A549 (cell line): ENCODE results near the gene CASQ1. TPM values are rescaled to one million over a fixed set of nuclear protein-coding genes. Genes with fewer than 3 reads are reported as not detected.
A peak's percentile ranks its signal among the peaks of the same experiment; 100 is the strongest.

Experiments
- ATAC-seq, 2 experiments: fragments of 200-7000 bp in 1 of 2; fragments of >200 bp in 1 of 2; cut with Nextera tagmentation in 1 of 2; cut with Tn5 transposase in 1 of 2; 3 replicates each; pipeline versions ENCODE4 v1.8.0 to v1.9.1; 2018 to 2020; ENCODE audit warnings: mild to moderate bottlenecking in 1 of 2, moderate library complexity in 1 of 2
- CTCF ChIA-PET: fragments of 300-600 bp; sonication (Branson Sonifier 250); formaldehyde crosslinking; extraction: SDS; loops from one replicate; lab custom pipeline; 2021; ENCODE audit warnings: antibody characterized with exemption, inconsistent platforms; lab: Yijun Ruan, JAX
- POLR2A ChIA-PET: fragments of 350-600 bp; formaldehyde crosslinking; extraction: SDS; loops from one replicate; lab custom pipeline; 2021; ENCODE audit warnings: antibody characterized with exemption, inconsistent platforms; lab: Yijun Ruan, JAX
- DNase-seq, 2 experiments: peaks; one replicate each; pipeline versions ENCODE4 v3.0.0 to v3.0.0-alpha.2; 2011 to 2016; ENCODE audit warnings: low read depth in 1 of 2, low spot score in 1 of 2
- FAIRE-seq: peaks from 2 replicates; lab custom pipeline; 2011; peaks lifted over from hg19 to GRCh38; lab: Jason Lieb, UNC
- H3K27ac ChIP-seq, 2 experiments: fragments of >200 bp; sonication (Bioruptor Twin); formaldehyde crosslinking; 3 replicates each; pipeline ENCODE4 v1.5.1; 2016 to 2017
- H3K4me1 ChIP-seq: fragments of >200 bp; sonication (Bioruptor Twin); formaldehyde crosslinking; 3 replicates; pipeline ENCODE4 v1.6.1; 2016
- H3K4me2 ChIP-seq: fragments of >200 bp; sonication (Bioruptor Twin); formaldehyde crosslinking; 3 replicates; pipeline ENCODE4 v1.6.1; 2016
- H3K4me3 ChIP-seq: fragments of >200 bp; sonication (Bioruptor Twin); formaldehyde crosslinking; 3 replicates; pipeline ENCODE4 v1.5.1; 2016
- H3K9me3 ChIP-seq: fragments of >200 bp; sonication (Bioruptor Twin); formaldehyde crosslinking; 3 replicates; pipeline ENCODE4 v1.6.1; 2016
- BCL3 ChIP-seq: fragments of >200 bp; sonication (Bioruptor Twin); formaldehyde crosslinking; IDR thresholded peaks from 3 replicates; pipeline ENCODE4 v1.6.1; 2016
- CBX2 ChIP-seq: fragments of 200-600 bp; sonication (generic); IDR thresholded peaks from 2 replicates; pipeline ENCODE4 v1.6.1; 2016; ENCODE audit warnings: low read depth, mild to moderate bottlenecking, borderline replicate concordance
- CHD2 ChIP-seq: fragments of 150-350 bp; IDR thresholded peaks from 2 replicates; pipeline ENCODE4 v1.6.1; 2014; ENCODE audit warnings: low read length; ENCODE audit not compliant: partially characterized antibody
- EHF ChIP-seq: fragments of 250-450 bp; sonication (Bioruptor Pico); IDR thresholded peaks from 2 replicates; pipeline ENCODE4 v1.5.0; 2020; ENCODE audit warnings: mild to moderate bottlenecking
- EHMT2 ChIP-seq: fragments of 200-600 bp; sonication (generic); IDR thresholded peaks from 2 replicates; pipeline ENCODE4 v1.6.1; 2016; ENCODE audit warnings: antibody characterized with exemption, low read depth, mild to moderate bottlenecking, moderate library complexity
- FOSL2 ChIP-seq, 2 experiments: fragments of 450-650 bp in 1 of 2; fragments of >200 bp in 1 of 2; sonication (Bioruptor Twin) in 1 of 2; formaldehyde crosslinking; IDR thresholded peaks; 2 replicates each; pipeline versions ENCODE4 v1.5.0 to v1.6.1; 2016 to 2020; ENCODE audit warnings: mild to moderate bottlenecking in 1 of 2, moderate library complexity in 1 of 2
- FOXS1 ChIP-seq: fragments of 250-450 bp; sonication (Bioruptor Pico); IDR thresholded peaks from 2 replicates; pipeline ENCODE4 v1.5.0; 2020; ENCODE audit warnings: mild to moderate bottlenecking, moderate library complexity
- GATA3 ChIP-seq: IDR thresholded peaks from 2 replicates; pipeline ENCODE4 v1.6.1; 2012; ENCODE audit warnings: borderline replicate concordance
- HEYL ChIP-seq: fragments of 250-450 bp; sonication (Bioruptor Pico); IDR thresholded peaks from 2 replicates; pipeline ENCODE4 v1.8.0; 2021; ENCODE audit warnings: mild to moderate bottlenecking, moderate library complexity
- HOXB13 ChIP-seq: fragments of 250-450 bp; sonication (Bioruptor Pico); IDR thresholded peaks from 2 replicates; pipeline ENCODE4 v1.5.0; 2020; ENCODE audit warnings: low read depth, mild to moderate bottlenecking, moderate library complexity
- JUN ChIP-seq, 2 experiments: fragments of >200 bp; sonication (Bioruptor Twin); formaldehyde crosslinking; IDR thresholded peaks; 2 replicates in 1 of 2; 3 replicates in 1 of 2; pipeline ENCODE4 v1.6.1; 2016 to 2017
- MAFK ChIP-seq: fragments of 450-650 bp; IDR thresholded peaks from 2 replicates; pipeline ENCODE4 v1.6.1; 2014; ENCODE audit not compliant: partially characterized antibody
- MAX ChIP-seq: IDR thresholded peaks from 2 replicates; pipeline ENCODE4 v1.6.1; 2012
- MAZ ChIP-seq: fragments of 150-350 bp; IDR thresholded peaks from 2 replicates; pipeline ENCODE4 v1.6.1; 2014; ENCODE audit warnings: antibody characterized with exemption, low read depth, low read length, borderline replicate concordance
- NFE2L2 ChIP-seq: fragments of 150-350 bp; conservative IDR thresholded peaks from 2 replicates; pipeline ENCODE4 v1.6.1; 2014; ENCODE audit warnings: low read length
- NPAS2 ChIP-seq: fragments of 250-450 bp; sonication (Bioruptor Pico); IDR thresholded peaks from 2 replicates; pipeline ENCODE4 v1.8.0; 2022; ENCODE audit warnings: mild to moderate bottlenecking, moderate library complexity, borderline replicate concordance
- NR3C1 ChIP-seq: fragments of >200 bp; sonication (Bioruptor Twin); formaldehyde crosslinking; IDR thresholded peaks from 3 replicates; pipeline ENCODE4 v1.6.1; 2017
- PBX3 ChIP-seq: IDR thresholded peaks from 2 replicates; pipeline ENCODE4 v1.6.1; 2012
- POLR2A ChIP-seq: IDR thresholded peaks from 2 replicates; pipeline ENCODE4 v1.6.1; 2012; ENCODE audit warnings: mild to moderate bottlenecking, low read length
- POLR2AphosphoS2 ChIP-seq: conservative IDR thresholded peaks from 2 replicates; pipeline ENCODE4 v1.6.1; 2012; ENCODE audit warnings: low read length, improper control_type of control experiment, inconsistent platforms
- RAD21 ChIP-seq, 2 experiments: fragments of >200 bp in 1 of 2; sonication (Bioruptor Twin) in 1 of 2; formaldehyde crosslinking in 1 of 2; IDR thresholded peaks in 1 of 2; conservative IDR thresholded peaks in 1 of 2; 2 replicates in 1 of 2; 3 replicates in 1 of 2; pipeline ENCODE4 v1.6.1; 2012 to 2018; ENCODE audit warnings: inconsistent platforms in 1 of 2
- RARB ChIP-seq: fragments of 250-450 bp; sonication (Bioruptor Pico); IDR thresholded peaks from 2 replicates; pipeline ENCODE4 v1.8.0; 2021; ENCODE audit warnings: mild to moderate bottlenecking, moderate library complexity
- RCOR1 ChIP-seq: fragments of 150-350 bp; IDR thresholded peaks from 2 replicates; pipeline ENCODE4 v1.6.1; 2014; ENCODE audit warnings: antibody characterized with exemption, low read length, low read depth
- RFX5 ChIP-seq: fragments of 450-650 bp; IDR thresholded peaks from 2 replicates; pipeline ENCODE4 v1.7.1; 2014; ENCODE audit warnings: antibody characterized with exemption, mild to moderate bottlenecking, moderate library complexity
- RNF2 ChIP-seq: fragments of 200-600 bp; sonication (generic); IDR thresholded peaks from 2 replicates; pipeline ENCODE4 v1.6.1; 2016; ENCODE audit warnings: low read depth, mild to moderate bottlenecking, antibody characterized with exemption, moderate library complexity, borderline replicate concordance
- SMC3 ChIP-seq: fragments of >200 bp; sonication (Bioruptor Twin); formaldehyde crosslinking; IDR thresholded peaks from 3 replicates; pipeline ENCODE4 v1.6.1; 2018; ENCODE audit warnings: inconsistent platforms
- SREBF2 ChIP-seq: fragments of 450-650 bp; IDR thresholded peaks from 2 replicates; pipeline ENCODE4 v1.6.1; 2014; ENCODE audit warnings: mild to moderate bottlenecking, moderate library complexity
- WGBS: methylation state at CpG from one replicate; pipeline ENCODE4 v1.1.6; 2017; ENCODE audit errors: missing lambda C conversion rate; 5-methylcytosine and 5-hydroxymethylcytosine counted together
- polyA plus RNA-seq, 4 experiments: library from polyadenylated mRNA; depleted of rRNA in 3 of 4; stranded (reverse); fragments of >200 nt; fragmentation: RNase III in 1 of 4; extraction: RNeasy Plus Mini Kit Qiagen cat#74134 plus additional on column Dnase treatment in 1 of 4; gene quantifications; 2 replicates in 3 of 4; 3 replicates in 1 of 4; pipeline ENCODE4 v1.2.3, GENCODE V29; 2011 to 2017
- TF ChIP-seq, protein P1 (sequence below): fragments of 250-450 bp; sonication (Bioruptor Pico); IDR thresholded peaks from 2 replicates; pipeline ENCODE4 v1.5.0; 2021; ENCODE audit warnings: mild to moderate bottlenecking, moderate library complexity, borderline replicate concordance
- TF ChIP-seq, protein P2 (sequence below): fragments of 250-450 bp; sonication (Bioruptor Pico); IDR thresholded peaks from 2 replicates; pipeline ENCODE4 v1.5.0; 2020; ENCODE audit warnings: low read depth, mild to moderate bottlenecking, moderate library complexity

Gene CASQ1
- polyA plus RNA-seq, 2 of the 4 experiments (the other 2 are of a cell fraction): 0.04 to 0.08 TPM

DNA sequence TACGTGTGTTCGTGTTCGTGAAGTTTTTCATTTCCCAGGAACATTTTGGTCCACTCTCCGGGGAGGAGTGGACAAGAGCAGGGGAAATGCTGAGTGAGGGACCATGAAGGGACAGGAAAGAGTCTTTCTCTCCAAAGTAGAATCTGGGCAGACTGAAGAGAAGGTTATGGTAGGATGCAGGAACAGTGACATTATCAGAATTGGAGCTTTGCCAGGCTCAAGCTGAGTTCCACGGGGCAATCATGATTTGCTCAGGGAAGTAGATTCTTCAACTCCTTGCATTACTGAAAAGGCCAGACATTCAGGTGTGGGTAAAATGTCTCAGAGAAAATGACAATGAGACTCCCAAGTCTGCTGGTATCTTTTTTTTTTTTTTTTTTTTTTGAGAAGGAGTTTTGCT is 22.4 kb upstream of the CASQ1 start:
- Histone ChIP-seq H3K4me2 (no peak overlapping the region), H3K4me1 (no peaks in the 10 kb centered on the region), H3K27ac (no peak overlapping the region), H3K4me3 (no peak overlapping the region), H3K9me3 (no peaks in the 10 kb centered on the region)
- DNase-seq (no peak), FAIRE-seq (no peak), ATAC-seq (no peak)
- CTCF ChIA-PET: interaction anchor here (0.9 to 3.5 kb wide), 3 partner anchors 24 to 67 kb away, joined by 3 to 22 read pairs (median 8); partner anchors contain the start of gene CASQ1
- TF ChIP-seq HOXB13 (no peak), RFX5 (no peak), POLR2A (no peak), NR3C1 (no peak), POLR2AphosphoS2 (no peak), FOXS1 (CRISPR knock-in tag) (no peak), PBX3 (no peak), MAX (no peak), MAFK (no peak), RNF2 (no peak), FOSL2 (IDR thresholded peaks at IDR 0.05) (no peak), FOSL2 (CRISPR knock-in tag; IDR thresholded peaks at IDR 0.05) (no peak), BCL3 (no peak), RCOR1 (no peak), SREBF2 (no peak), CBX2 (no peak), HEYL (CRISPR knock-in tag) (no peak)
- TF ChIP-seq, protein P1, sequence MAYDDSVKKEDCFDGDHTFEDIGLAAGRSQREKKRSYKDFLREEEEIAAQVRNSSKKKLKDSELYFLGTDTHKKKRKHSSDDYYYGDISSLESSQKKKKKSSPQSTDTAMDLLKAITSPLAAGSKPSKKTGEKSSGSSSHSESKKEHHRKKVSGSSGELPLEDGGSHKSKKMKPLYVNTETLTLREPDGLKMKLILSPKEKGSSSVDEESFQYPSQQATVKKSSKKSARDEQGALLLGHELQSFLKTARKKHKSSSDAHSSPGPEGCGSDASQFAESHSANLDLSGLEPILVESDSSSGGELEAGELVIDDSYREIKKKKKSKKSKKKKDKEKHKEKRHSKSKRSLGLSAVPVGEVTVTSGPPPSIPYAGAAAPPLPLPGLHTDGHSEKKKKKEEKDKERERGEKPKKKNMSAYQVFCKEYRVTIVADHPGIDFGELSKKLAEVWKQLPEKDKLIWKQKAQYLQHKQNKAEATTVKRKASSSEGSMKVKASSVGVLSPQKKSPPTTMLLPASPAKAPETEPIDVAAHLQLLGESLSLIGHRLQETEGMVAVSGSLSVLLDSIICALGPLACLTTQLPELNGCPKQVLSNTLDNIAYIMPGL (CRISPR knock-in tag): no peak
- 73% methylated on average over 5 of the region's 5 CpGs for WGBS
- POLR2A ChIA-PET: no interaction called here

- no peak for FAIRE-seq
- 76% methylated on average over 13 of the region's 13 CpGs for WGBS
Measured at GRCh38 chr1:160168609-160169369, 21.6 kb upstream of the CASQ1 start.

More at GRCh38 chr1:160168609-160169369, 21.6 kb upstream of the CASQ1 start:
- Histone ChIP-seq H3K4me3 (no peak overlapping the region), H3K9me3 (no peaks in the 10 kb centered on the region), H3K27ac (no peak overlapping the region), H3K4me1 (no peaks in the 10 kb centered on the region), H3K4me2 (no peak overlapping the region)
- CTCF ChIA-PET: interaction anchor here (0.7 to 3.5 kb wide), 7 partner anchors 9 to 123 kb away, joined by 3 to 22 read pairs (median 4); partner anchors contain the start of gene CASQ1
- DNase-seq: no peak
- POLR2A ChIA-PET: no interaction called here
- peak in 1 of 2 experiments; percentile 60; a peak in 3 of 6 replicates for ATAC-seq
- TF ChIP-seq SREBF2 (no peak), GATA3 (no peak), CBX2 (no peak), MAZ (no peak), NPAS2 (CRISPR knock-in tag) (no peak), NFE2L2 (no peak), SMC3 (no peak), MAFK (no peak), HOXB13 (no peak), RARB (no peak), RNF2 (no peak), RAD21 (conservative IDR thresholded peaks at IDR 0.05 in 1 of 2, IDR thresholded peaks at IDR 0.05 in 1 of 2) (no peak), EHF (CRISPR knock-in tag) (no peak), POLR2AphosphoS2 (no peak), CHD2 (no peak), JUN (IDR thresholded peaks at IDR 0.05) (no peak), EHMT2 (no peak)
- TF ChIP-seq, protein P2, sequence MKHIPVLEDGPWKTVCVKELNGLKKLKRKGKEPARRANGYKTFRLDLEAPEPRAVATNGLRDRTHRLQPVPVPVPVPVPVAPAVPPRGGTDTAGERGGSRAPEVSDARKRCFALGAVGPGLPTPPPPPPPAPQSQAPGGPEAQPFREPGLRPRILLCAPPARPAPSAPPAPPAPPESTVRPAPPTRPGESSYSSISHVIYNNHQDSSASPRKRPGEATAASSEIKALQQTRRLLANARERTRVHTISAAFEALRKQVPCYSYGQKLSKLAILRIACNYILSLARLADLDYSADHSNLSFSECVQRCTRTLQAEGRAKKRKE (CRISPR knock-in tag): no peak
